Activated CD4-positive, CD25-positive, alpha-beta regulatory T cell treated with anti-CD3 and anti-CD28 coated beads, Interleukin-2, amount 50 U/mL, for 24 hours (primary cell): ENCODE results near the gene BATF3.

ENCODE experiments used
- ATAC-seq, 2 donors: fragments of 150-1000 bp; cut with Tn5 transposase; one replicate each; pipeline ENCODE4 v1.10.0; 2021; ENCODE audit warnings: mild to moderate bottlenecking in 1 of 2, moderate library complexity in 1 of 2

Gene BATF3

GRCh38 chr1:212703991-212704564 lies 4.4 kb upstream of the BATF3 start:
- ATAC-seq = no peak

DNA sequence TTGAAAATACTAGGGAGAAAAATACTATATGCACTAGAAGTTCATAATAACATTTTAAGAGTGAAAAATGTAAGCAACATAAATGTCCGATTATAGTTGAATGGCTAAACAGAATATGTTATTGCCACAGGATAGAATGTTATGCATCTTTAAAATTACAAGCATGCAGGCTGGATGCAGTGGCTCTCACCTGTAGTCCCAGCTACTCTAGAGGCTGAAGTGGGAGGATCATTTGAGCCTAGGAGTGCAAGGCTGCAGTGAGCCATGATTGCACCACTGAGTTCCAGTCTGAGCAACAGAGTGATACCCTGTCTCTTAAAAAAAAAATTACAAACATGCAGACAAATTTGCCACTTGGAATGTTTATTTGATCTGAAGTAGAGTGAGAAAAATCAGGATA lies 3.0 kb upstream of the BATF3 start:
- no peak for ATAC-seq

DNA sequence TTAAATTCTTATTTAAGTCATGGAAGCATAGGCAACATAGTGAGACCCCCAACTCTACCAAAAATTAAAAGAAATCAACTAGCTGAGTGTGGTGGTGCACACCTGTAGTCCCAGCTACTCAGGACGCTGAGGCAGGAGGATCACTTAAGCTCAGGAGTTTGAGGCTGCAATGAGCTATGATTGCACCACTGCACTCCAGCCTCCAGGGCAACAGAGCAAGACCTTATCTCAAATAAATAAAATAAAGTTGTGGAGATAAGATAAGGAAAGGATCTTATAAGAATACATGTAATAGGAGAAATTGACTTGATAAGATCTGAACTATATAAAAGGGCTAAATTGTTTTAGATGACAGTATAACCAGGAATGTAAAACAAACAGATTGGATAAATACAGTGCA lies 2.3 kb upstream of the BATF3 start:
- ATAC-seq = no peak

DNA sequence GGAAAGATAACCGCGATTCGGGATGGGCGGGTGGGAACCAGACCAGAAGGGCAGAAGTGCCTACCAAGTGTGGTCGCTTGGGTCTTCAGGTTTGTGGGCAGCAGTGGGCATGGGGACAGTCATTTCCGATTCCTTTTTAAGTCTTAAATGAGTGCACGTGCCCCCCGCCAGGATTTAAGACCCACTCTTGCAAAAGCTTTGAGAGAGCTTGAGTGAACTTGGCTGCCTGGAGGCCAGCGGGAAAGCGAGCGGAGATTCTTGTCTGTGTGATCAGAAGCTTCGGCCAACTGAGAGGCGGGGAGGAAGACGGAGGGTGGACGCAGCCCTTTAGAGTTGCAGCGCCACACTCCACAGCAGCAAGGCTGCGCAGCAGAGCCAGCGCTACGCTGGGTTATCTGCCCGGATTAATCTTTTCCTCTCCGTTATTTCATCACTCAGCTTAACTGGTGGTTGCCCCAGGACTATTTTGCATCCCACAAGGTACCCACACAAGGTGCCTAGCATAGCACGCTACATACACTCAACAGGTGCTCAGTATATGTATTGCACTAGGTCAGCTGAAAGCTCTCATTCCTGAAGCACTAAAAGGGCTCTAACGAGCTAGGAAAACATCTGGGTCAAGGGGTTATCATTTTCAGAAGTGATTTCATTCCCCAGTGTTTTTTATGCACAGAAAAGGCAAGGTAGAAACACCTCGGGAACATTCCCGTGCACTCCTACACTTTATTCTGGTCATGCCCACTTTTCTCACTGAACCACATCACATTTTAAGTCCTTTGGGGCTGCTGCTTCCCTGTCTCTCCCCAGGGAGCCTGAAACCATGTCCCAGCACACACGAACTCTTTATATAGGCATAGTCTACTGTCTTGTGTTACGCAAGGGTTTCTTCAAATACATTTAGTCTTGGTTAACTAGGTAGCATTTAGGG lies 1.5 kb upstream of the BATF3 start:
- peak; percentile 19 to 37 for ATAC-seq

DNA sequence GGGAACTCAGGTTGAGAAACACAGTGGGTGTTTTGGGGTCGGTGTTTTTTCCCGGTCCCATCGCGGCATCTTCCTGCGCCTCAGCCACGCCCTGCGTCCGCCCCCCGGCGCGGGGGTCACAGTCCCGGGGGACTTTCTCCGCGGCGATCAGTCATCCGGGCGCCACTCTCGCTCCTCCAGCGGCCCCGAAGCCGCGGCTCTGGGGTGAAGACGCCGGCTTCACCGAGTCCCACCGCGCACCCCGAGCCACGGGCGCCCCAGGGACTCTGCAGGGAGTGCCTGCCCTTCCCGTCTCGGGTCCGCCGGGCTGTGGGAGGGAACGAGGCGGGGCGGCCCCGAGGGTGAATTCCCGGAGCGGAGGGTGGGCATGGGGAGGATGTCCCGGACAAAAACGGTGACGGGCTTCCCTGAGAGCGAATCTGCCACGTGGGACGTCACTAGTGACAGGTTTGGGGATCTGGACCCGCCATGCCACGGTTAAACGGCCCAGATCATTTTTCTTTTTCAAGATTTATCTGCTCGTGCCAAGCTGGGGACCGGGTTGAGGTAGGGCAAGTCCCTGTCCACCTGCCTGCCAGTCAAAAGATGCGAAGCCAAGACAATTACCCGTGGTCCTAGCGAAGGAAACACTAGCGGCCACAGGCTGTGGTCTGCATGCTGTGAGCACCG lies 717 bp upstream of the BATF3 start:
- peak; percentile 21 to 26 for ATAC-seq

DNA sequence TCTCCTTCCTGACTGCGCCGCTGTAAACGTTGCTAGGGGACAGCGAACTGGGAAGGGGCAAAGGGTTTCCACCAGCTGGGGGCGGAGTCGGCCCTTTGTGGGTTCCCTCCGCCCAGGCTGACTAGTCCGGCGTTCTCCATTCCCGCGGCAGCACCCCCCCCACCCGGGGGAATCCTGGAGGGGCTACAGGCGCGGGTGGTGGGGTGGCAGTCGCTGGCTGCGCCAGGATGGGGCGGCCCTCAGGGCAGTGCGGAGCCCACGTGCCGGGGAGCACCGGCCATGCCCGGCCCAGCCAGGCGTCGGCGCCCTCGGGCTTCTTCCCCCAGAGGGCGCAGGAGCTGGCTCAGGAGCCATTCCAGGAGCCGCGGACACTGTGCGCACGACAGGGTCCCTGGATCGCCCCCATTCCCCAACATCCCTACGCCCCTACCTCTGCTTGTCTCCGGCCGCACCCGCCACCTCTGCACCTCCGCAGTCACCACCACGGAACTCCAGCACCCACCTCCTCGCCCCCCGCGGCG lies 476 bp downstream of the BATF3 start:
- peak; percentile 64 to 65 for ATAC-seq

GRCh38 chr1:212698467-212699103 lies 1.1 kb downstream of the BATF3 start:
- no peak for ATAC-seq

DNA sequence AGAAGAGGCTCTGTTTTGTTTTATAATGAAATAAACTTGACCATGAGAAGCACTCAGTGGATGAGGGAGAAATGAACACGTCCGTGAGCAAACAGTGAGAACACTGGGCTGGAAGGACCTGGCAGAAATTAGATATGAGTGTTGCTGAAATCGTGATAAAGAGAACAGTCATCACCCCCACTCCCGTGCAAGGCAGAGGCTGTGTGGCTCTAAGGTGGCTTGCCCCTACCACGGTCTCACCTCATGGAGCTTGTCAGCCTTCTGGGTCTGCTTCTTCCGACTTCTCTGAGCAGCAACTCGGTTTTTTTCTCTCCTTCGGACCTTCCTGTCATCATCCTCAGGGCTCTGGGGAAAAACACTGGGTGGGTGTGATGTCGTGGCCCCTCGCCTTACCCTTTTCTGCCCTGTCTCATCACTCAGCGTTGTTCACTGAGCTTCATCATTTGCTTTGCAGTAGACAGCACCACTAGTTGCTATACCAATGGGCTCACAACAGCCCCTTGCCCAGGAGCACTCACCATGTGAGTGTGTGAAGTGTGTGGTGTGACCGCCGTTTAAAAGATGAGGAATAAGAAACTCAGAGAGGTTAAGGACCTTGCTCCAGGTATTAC lies 2.8 kb downstream of the BATF3 start:
- no peak for ATAC-seq

- ATAC-seq = no peak
These were observed 6.6 kb downstream of the BATF3 start for GRCh38 chr1:212692774-212693644.

GRCh38 chr1:212691561-212692071 lies 8.0 kb downstream of the BATF3 start:
- peak; percentile 85 to 93 for ATAC-seq

DNA sequence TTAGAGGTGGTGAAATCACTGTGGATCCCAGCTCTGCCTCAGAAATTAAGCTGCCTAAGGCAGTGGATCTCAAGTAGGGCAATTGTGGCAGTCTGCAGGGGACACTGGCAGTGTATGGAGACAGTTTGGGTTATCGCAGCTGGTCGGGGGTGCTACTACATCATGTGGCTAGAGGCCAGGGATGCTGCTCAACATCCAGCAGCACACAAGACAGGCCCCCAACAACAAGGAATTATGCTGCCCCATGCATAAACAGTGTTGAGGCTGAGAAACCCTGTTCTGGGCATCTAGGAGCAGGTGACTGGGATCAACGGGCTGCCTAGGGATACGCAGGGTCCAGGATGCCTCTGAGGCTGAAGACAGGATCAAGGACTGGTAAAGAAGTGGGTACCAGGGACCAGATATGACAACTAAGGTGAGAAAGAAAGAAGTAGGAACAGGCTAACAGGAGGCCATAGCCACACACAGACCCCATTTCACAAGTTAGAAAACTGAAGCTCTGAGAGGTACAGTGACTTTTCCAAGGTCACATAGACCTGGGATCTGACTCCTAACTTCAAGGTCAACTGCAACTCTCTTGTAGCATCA lies 8.7 kb downstream of the BATF3 start:
- ATAC-seq = no peak

DNA sequence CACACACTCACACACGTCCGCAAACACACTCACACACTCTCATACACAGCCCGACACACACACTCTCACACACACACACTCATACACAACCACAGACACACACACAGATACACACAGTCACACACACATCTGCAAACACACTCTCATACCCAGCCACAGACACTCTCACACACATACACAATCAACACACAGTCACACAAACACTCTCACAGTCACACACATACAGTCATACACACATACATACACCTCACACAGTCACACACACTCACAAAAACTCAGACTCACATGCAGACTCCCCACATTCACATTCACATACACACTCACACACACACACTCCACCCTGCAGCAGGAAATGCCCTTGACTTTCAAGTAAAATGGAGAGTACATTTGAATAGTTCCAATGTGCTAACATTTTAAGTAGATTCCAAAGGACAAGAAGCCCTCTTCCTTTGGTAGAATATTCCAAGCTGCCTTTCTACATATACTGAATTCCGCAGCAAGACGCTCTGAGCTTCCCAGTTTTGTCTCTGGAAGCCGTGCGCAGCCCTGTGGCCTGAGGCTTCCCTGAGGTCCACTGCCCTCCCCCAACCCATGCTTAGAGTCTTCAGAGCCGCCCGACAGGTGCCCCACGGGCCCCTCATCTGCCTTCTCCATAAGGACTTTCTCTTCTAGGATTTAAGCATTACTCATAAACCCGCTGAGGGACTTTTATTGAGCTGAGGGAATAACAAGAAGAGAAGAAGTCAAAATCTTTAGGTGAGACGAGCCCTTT lies 9.7 kb downstream of the BATF3 start:
- ATAC-seq = no peak

- no peak for ATAC-seq
These were observed 10.4 kb downstream of the BATF3 start for GRCh38 chr1:212689196-212689725.

DNA sequence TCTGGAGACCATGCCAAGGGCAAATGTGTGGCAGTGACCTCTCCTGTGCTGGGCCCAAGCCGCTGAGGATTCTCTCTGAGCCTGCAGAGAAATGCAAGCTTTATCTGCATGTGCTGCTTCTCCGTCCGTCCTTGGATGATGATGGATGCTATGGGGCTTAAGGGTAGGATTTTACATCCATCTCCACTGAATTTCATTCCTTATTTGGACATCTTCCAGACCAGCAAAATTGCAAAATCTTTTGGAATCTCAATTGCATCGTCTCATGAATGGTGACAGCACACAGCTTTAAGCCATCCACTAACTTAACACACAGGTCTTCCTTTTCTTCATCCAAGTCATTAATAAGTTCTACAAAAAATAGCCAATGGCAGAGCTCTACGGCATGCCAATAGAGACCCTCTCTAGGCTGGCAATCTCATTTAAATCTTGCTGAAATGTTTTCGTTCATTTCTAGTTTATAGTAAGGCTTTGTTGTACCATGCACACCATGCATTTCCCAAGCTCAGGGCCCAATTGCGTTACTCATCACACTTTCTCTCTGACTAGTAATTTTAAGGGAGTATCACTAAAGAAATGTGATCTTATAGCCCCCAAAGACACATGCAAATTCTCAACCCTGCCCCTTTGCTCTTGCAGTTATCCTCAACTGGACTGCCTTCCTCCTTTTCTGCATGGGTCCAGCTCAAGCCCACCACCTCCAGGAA lies 11.1 kb downstream of the BATF3 start:
- ATAC-seq = no peak

- no peak for ATAC-seq
These were observed 11.8 kb downstream of the BATF3 start for GRCh38 chr1:212687811-212688210.

- no peak for ATAC-seq
These were observed 13.0 kb downstream of the BATF3 start for GRCh38 chr1:212686591-212686990.

GRCh38 chr1:212686069-212686468 lies 13.6 kb downstream of the BATF3 start:
- no peak for ATAC-seq

GRCh38 chr1:212685429-212685828 lies 14.2 kb downstream of the BATF3 start:
- ATAC-seq = no peak

- no peak for ATAC-seq
These were observed 15.0 kb downstream of the BATF3 start for GRCh38 chr1:212684521-212685090.
